NCI-H1694 treated with DMSO at 0.1 percent for 48 hours (cell line): ENCODE results near the gene GRID1.
A peak's percentile ranks its signal among the peaks of the same experiment; 100 is the strongest.

Experiments used
- DNase-seq: peaks from one replicate; lab custom pipeline; 2025; lab: John Stamatoyannopoulos, UW

GRID1 gene

GRCh38 chr10:86265236-86265894 lies 101.2 kb downstream of the GRID1 start:
- no peak for DNase-seq

GRCh38 chr10:86264481-86265231 lies 101.9 kb downstream of the GRID1 start:
- DNase-seq: no peak

- no peak for DNase-seq
Observed at GRCh38 chr10:86263907-86264306, 102.7 kb downstream of the GRID1 start.

- DNase-seq: no peak
Observed at GRCh38 chr10:86263209-86263608, 103.4 kb downstream of the GRID1 start.

GRCh38 chr10:86262688-86263181 lies 103.9 kb downstream of the GRID1 start:
- no peak for DNase-seq

- DNase-seq: no peak
Observed at GRCh38 chr10:86261941-86262687, 104.5 kb downstream of the GRID1 start.

- no peak for DNase-seq
Observed at GRCh38 chr10:86261470-86261869, 105.1 kb downstream of the GRID1 start.

GRCh38 chr10:86260564-86260963 lies 106.0 kb downstream of the GRID1 start:
- no peak for DNase-seq

GRCh38 chr10:86259901-86260562 lies 106.6 kb downstream of the GRID1 start:
- DNase-seq: no peak

- no peak for DNase-seq
Observed at GRCh38 chr10:86258941-86259340, 107.7 kb downstream of the GRID1 start.

GRCh38 chr10:86258499-86258898 lies 108.1 kb downstream of the GRID1 start:
- DNase-seq: no peak

GRCh38 chr10:86257683-86258082 lies 108.9 kb downstream of the GRID1 start:
- no peak for DNase-seq

- DNase-seq: no peak
Observed at GRCh38 chr10:86256690-86257315, 109.8 kb downstream of the GRID1 start.

GRCh38 chr10:86255405-86256251 lies 111.0 kb downstream of the GRID1 start:
- no peak for DNase-seq

GRCh38 chr10:86254526-86255174 lies 111.9 kb downstream of the GRID1 start:
- DNase-seq: no peak

- no peak for DNase-seq
Observed at GRCh38 chr10:86254081-86254480, 112.5 kb downstream of the GRID1 start.

- no peak for DNase-seq
Observed at GRCh38 chr10:86253091-86254072, 113.2 kb downstream of the GRID1 start.

GRCh38 chr10:86252556-86252955 lies 114.0 kb downstream of the GRID1 start:
- peak; percentile 39 for DNase-seq

- no peak for DNase-seq
Observed at GRCh38 chr10:86252079-86252478, 114.5 kb downstream of the GRID1 start.
